ENCODE data around the gene EMC10.

EMC10 gene

DNA sequence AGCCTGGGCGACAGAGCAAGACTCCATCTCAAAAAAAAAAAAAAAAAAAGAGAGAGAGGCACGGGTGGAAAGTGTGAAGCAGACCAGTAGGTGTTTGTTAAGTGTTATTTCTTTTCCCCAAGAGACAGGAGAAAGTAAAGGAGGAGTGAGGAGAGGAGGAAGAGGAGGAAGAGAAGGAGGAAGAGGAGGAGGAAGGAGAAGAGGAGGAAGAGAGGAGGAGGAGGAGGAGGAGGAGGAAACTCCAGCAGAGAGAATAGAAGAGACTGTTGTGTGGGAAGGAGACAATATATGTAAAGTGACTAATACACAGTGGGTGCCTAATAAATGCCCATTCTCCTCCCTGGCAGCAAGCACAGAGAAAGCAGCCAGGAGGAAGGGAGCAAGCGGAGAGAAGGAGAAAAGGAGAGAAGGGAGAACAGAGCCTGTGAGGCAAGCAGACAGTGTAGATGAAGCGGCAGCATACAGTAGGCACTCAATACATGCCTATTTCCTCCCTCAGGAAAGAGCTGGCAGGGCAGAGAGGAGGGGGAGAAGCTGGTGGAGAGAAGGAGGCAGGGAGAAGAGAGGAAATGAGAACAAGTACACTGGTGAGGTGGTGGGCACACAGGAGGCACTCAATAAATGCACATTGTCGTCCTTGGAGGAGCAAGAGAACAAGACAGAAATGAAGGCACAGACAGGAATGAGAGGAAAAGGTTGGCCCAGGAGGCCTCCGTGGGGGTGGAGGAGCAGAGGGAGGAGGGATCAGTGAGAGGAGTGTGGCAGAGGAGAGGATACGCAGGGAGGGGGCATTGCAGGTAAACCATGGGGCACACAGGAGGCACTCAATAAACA, 18.1 kb downstream of the EMC10 start:
- Mint-ChIP-seq H3K9me3 (no peaks in the 10 kb centered on the region), H3K27ac (no peak overlapping the region), H3K36me3 (ENCODE audit: low read depth) (no peaks in the 10 kb centered on the region), H3K4me1 (ENCODE audit: low read depth) (peaks cover 18% of the 10 kb centered on the region), H3K4me3 (no peak overlapping the region), H3K27me3 (no peaks in the 10 kb centered on the region)

DNA sequence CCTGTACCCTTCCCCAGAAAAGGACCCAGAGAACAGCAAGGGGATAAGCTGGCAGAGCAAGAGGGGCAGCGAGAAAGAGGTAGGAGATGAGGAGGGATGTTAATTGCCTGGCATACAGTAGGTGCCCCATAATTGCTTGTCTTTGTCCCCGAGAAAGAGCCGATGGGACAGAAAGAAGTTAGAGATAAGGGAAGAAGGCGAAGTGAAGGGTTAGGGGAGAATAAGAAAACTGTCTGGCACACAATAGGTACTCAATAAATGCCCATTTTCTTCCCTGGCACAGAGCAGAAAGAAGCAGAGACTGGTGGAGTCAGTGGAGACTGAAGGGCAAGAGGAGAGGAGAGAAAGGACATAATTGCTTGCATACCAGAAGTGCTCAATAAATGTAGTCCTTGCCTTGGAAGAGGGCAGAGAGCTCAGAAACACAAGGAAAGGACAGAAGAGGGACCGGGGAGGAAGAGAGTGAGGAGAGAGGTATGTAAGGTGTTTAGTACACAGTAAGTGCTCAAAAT, 18.8 kb downstream of the EMC10 start:
- Mint-ChIP-seq H3K9me3 (no peaks in the 10 kb centered on the region), H3K36me3 (ENCODE audit: low read depth) (no peaks in the 10 kb centered on the region), H3K27ac (no peak overlapping the region), H3K4me3 (no peak overlapping the region), H3K27me3 (no peaks in the 10 kb centered on the region), H3K4me1 (ENCODE audit: low read depth) (peaks cover 18% of the 10 kb centered on the region)

DNA sequence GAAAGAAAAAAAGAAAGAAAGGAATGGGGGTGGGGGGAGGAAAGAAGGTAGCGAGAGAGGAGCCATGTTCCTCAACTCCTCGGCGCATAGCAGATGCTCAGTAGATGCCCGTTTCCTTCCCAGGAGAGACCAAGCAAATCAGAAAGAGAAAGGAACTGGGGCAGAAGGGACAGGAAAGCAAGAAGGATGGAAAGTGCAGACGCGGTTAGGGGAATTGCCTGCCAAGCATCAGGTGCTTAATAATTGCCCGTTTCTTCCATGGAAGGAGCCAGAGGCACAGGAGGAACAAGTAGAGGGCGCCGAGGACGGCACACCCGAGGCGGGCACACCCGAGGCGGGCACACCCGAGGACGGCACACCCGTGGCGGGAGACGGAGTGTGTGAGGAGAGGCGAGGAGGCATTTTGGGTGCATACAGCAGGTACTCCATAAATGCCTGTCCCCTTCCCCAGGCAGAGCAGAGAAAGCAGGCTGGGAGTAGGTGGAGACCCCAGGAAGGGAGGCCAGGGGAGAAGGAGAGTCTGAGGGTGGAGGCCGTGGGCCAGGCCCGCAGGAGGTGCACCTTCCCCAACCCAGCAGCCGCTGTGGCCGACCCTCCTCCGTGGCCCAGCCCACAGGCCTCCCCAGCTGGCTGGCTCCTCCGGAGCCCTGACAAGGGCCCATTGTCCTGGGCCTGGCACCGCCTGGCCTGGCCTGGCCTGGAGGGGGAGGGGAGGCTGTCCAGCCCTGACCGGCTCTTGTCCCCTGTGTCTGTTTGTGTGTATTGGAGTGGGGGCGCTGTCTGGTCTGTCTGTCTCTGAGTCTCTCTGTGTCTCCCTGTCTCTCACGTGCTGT, 20.1 kb downstream of the EMC10 start:
- Mint-ChIP-seq H3K27ac (no peak overlapping the region), H3K36me3 (ENCODE audit: low read depth) (no peaks in the 10 kb centered on the region), H3K27me3 (no peaks in the 10 kb centered on the region), H3K4me3 (no peak overlapping the region), H3K9me3 (no peaks in the 10 kb centered on the region), H3K4me1 (ENCODE audit: low read depth) (peaks cover 11% of the 10 kb centered on the region)

DNA sequence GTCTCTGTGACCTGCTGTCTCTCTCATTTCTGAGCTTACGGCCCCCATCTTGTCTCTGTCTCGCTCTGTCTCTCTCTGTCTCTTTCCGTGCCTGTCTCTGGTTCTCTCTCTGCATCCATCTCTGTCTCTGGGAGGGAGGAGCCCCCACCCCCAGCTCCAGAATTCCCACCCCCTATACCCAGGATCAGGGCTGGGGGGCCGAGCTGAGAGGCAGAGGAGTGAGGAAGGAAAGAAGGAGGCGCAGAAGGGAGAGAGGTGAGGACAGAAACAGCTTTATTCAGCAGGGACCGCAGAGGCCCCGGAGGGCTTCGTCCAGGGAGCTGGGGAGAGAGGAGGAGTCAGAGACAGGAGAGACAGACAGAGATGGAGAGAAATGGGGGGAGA, 20.7 kb downstream of the EMC10 start:
- Mint-ChIP-seq H3K4me1 (ENCODE audit: low read depth) (peaks cover 5% of the 10 kb centered on the region), H3K27ac (no peak overlapping the region), H3K27me3 (no peaks in the 10 kb centered on the region), H3K4me3 (no peak overlapping the region), H3K36me3 (ENCODE audit: low read depth) (no peaks in the 10 kb centered on the region), H3K9me3 (no peaks in the 10 kb centered on the region)

DNA sequence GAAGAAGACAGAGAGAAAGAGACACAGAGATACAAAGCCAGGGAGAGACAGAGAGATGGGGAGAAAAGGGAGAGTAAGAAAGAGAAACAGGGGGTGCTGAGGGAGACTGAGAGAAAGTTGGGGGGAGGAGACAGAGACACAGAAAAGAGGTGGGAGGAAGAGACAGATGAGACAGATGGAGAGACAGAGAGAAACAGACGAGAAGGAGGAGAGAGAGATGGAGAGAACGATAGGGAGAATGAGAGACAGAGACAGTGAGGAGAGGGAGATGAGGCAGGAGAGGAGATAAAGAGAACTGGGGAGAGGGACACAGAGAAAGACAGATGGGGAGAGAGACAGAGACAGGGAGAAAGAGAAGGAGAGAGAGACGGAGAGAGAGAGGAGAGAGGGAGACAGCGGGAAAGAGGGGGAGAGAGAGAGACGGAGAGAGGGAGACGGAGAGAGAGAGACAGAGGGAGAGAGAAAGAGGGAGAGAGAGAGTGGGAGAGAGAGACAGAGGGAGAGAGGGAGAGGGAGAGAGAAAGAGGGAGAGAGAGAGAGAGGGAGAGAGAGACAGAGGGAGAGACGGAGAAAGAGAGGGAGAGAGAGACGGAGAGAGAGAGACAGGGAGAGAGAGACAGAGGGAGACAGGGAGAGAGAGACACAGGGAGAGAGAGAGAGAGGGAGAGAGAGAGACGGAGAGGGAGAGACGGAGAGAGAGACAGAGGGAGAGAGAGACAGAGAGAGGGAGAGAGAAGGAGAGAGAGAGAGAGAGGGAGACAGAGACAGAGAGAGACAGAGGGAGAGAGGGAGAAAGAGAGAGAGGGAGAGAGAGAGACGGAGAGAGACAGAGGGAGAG, 22.1 kb downstream of the EMC10 start:
- Mint-ChIP-seq H3K4me1 (ENCODE audit: low read depth) (no peaks in the 10 kb centered on the region), H3K9me3 (no peaks in the 10 kb centered on the region), H3K27ac (no peak overlapping the region), H3K27me3 (no peaks in the 10 kb centered on the region), H3K36me3 (ENCODE audit: low read depth) (no peaks in the 10 kb centered on the region), H3K4me3 (no peak overlapping the region)

DNA sequence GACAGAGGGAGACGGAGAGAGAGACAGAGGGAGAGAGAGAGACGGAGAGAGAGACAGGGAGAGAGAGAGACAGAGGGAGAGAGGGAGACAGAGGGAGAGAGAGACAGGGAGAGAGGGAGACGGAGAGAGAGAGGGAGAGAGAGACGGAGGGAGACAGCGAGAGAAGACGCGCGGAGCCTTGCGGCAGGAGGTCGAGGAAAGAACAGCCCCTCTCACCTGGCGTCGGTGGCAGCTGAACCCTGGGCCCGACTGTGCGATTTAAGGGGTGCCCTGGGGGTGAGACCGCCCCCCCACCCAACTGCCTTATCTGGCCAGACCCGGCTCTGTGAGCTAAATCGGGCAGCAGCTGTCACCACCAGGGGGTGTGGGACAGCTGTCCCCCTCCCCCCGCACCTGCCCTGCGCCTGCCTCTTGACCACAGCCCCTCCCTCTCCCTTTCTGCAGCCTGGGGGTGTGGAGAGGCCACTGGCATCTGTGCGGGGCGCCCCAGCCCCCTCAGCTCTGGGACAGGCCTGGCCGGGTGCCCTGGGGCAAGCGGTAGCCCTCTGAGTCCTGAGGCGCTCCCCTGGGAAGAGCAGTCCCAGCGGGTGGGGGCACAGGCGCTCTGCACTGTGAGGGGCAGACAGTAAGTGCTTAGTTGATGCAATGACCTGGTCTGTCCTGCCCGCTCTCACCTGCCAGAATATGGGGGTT, 23.9 kb downstream of the EMC10 start:
- Mint-ChIP-seq H3K4me3 (no peak overlapping the region), H3K27me3 (no peaks in the 10 kb centered on the region), H3K9me3 (no peaks in the 10 kb centered on the region), H3K36me3 (ENCODE audit: low read depth) (no peaks in the 10 kb centered on the region), H3K4me1 (ENCODE audit: low read depth) (no peaks in the 10 kb centered on the region), H3K27ac (no peak overlapping the region)

DNA sequence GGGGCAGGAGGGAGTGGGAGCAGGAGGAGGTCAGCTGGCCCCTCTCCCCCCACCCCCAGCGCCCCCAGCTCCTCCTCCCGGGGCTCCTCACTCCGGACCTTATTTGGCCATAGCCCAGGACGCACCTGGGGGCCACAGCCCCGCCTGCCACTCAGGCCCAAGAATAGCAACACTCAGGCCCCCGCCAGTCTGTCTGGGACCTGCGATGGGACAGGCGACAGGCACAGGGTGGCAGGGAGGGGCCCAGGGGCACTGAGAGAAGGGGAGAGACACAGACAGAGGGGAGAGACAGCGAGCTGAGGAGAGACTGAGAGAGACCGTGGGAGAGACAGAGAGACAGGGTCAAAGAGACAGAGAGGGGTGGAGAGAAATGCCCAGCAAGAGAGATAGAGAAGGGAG, 24.4 kb downstream of the EMC10 start:
- Mint-ChIP-seq H3K36me3 (ENCODE audit: low read depth) (no peaks in the 10 kb centered on the region), H3K9me3 (no peaks in the 10 kb centered on the region), H3K4me1 (ENCODE audit: low read depth) (no peaks in the 10 kb centered on the region), H3K4me3 (no peak overlapping the region), H3K27me3 (no peaks in the 10 kb centered on the region), H3K27ac (peak overlapping the region; percentile 52)

DNA sequence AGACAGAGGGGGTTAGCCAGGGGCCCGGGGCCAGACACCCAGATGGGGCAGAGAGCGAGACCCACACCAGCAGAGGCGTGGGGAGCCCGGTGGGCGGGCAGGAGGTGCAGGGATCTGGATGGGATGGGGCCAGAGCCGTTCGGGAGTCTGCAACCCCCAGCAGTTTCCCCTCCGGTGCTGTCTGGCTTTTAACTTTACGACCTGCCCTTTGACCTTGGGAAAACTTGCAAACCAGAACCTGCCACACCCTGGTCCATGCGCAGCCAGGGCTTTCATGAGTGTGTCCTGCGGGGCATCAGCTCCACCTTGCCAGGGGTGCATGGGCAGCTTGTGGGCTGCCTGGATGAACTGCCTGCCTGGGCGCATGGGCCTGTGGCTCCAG, 24.9 kb downstream of the EMC10 start:
- H3K27ac Mint-ChIP-seq = peak overlapping the region; percentile 52
- no peak overlapping the region for H3K4me3 Mint-ChIP-seq
- no peaks in the 10 kb centered on the region for H3K4me1 Mint-ChIP-seq (ENCODE audit: low read depth)
- H3K27me3 Mint-ChIP-seq = no peaks in the 10 kb centered on the region
- H3K36me3 Mint-ChIP-seq (ENCODE audit: low read depth) = no peaks in the 10 kb centered on the region
- H3K9me3 Mint-ChIP-seq = no peaks in the 10 kb centered on the region

DNA sequence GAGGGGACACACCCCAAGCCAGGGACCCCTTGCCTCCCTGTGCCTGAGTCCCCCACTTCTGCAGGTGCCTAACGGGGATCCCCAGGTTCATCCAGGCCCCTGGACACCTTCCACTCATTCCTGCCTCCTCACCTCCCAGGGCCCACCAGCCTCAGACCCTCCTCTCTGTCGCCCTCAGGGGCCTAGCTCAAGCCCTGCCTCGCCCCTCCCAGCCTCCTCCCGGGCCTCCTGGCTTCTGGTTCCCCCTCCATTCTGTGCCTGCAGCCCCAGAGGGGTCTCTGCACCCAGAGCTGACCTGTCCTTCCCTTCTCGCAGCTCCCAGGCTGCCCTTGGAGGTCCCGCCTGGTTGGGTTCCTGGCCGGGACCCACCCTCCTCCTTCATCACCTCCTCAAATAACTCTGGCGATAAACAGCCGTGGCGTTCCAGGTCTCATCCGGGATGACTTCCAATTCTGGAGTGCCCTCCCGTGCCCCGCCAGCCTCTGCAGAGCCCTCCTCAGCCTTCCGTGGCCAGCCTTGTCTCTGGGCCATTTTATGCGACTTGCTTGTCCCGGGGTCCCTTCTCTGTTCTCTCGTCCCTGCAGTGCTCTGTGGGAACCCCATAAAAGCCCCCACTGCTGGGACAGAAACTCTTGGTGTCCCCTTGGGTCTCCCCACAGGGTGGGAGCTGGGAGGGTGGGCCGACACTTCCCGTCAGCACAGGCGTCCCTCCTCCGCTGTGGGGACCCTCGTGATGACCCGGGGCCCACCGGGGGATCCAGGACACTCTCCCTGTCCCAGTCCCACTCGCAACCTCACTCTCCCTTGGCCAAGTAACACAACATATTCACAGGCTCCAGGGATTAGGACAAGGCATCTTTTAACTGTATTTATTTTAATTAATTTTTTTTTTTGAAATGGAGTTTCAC, 25.5 kb downstream of the EMC10 start:
- Mint-ChIP-seq H3K9me3 (no peaks in the 10 kb centered on the region), H3K36me3 (ENCODE audit: low read depth) (no peaks in the 10 kb centered on the region), H3K27ac (no peak overlapping the region)

DNA sequence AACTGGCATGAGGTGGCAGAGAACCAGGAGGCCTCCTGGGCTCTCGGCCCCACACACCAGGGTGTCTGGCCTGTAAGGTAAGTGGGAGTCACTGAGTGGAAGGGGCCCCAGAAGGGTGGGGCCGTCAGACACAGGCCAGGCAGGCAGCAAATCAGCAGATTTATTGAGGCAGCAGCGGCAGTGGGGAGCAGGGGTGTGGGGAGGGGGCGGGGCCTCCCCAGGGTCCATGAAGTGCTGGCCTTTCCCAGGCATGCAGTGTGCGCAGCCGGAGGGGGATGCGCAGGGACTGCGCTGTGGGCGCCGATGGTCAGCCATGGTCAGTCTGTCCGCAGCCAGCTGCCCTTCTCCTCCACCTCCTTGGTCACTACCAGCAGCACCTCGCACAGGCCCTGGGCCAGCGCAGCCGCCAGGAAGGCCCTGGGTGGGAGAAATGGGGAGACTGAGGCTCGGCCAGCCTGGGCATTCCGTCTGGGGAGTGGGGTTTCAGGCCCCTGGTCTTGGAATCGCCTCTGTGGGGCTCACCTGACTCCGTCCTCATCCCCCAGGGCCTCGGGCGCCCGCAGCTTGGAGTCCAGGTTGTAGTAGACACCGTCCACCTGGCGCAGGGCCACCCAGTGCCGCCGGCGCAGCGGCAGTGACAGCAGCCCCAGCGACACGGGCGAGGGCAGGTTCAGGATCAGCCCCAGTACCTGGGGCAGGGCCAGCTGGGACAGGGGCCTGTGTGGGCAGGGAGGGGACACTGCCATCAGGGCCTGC, 29.7 kb downstream of the EMC10 start:
- Mint-ChIP-seq H3K4me1 (ENCODE audit: low read depth) (peaks cover 12% of the 10 kb centered on the region), H3K9me3 (no peaks in the 10 kb centered on the region), H3K4me3 (no peak overlapping the region), H3K27me3 (no peaks in the 10 kb centered on the region), H3K27ac (no peak overlapping the region), H3K36me3 (ENCODE audit: low read depth) (no peaks in the 10 kb centered on the region)

More for the DNA sequence above, 25.5 kb downstream of the EMC10 start:
- no peaks in the 10 kb centered on the region for H3K27me3 Mint-ChIP-seq
- no peaks in the 10 kb centered on the region for H3K4me1 Mint-ChIP-seq (ENCODE audit: low read depth)
- no peak overlapping the region for H3K4me3 Mint-ChIP-seq

DNA sequence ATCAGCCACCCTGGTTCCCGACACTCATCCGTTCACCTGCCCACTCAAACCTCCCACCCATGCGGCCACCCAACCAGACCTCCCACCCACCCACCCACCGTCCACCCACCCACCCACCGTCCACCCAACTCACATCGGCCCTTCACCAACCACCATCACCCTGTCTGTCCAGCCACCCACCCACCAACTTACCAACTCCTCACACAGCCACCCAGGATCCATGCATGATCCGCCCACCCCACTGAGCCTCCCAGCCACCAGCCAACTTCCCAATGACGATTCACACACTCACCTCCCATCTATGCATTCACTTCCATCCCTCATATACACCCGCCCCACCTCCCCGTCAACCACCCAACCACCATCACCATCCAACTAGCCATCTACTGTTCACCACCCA, 30.4 kb downstream of the EMC10 start:
- H3K4me1 Mint-ChIP-seq (ENCODE audit: low read depth) = peaks cover 17% of the 10 kb centered on the region
- no peaks in the 10 kb centered on the region for H3K36me3 Mint-ChIP-seq (ENCODE audit: low read depth)
- H3K27me3 Mint-ChIP-seq = no peaks in the 10 kb centered on the region
- H3K27ac Mint-ChIP-seq = no peak overlapping the region
- no peak overlapping the region for H3K4me3 Mint-ChIP-seq
- H3K9me3 Mint-ChIP-seq = no peaks in the 10 kb centered on the region

DNA sequence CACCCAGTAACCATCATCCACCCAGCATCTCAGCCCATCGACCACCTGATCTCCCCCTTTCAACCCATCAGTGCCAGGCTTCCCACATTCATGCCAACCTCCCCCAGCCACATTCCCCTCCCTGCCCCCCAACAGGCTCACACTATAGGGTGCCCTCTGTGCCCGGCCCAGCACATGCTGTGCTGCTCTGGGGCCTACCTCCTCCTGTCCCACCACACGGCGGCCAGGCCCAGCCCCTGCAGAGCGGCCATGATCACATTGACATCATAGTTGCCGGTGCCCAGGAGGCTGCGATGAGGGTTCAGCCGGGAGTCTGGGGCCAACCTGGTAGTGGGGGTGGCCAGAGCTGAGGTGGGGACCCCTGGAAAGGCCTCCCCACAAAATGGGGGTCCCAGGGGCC, 31.1 kb downstream of the EMC10 start:
- Mint-ChIP-seq H3K9me3 (no peaks in the 10 kb centered on the region), H3K4me1 (ENCODE audit: low read depth) (peaks cover 20% of the 10 kb centered on the region), H3K27ac (no peak overlapping the region), H3K27me3 (no peaks in the 10 kb centered on the region), H3K4me3 (no peak overlapping the region), H3K36me3 (ENCODE audit: low read depth) (no peaks in the 10 kb centered on the region)

DNA sequence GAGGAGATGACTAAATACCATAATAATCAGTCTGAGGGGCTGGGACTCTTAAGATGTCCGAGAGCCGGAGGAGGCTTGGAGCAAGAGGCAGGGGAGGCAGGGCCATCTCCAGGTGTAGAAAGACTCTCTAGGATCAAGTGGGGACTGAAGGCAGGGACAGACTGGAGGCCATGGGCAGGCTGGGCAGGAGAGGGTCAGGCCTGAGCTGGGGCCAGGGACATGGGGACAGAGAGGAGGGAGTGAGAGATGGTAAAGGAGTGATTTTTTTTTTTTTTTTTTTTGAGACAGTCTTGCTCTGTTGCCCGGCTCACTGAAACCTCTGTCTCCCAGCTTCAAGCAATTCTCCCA, 32.5 kb downstream of the EMC10 start:
- Mint-ChIP-seq H3K4me1 (ENCODE audit: low read depth) (peaks cover 20% of the 10 kb centered on the region), H3K36me3 (ENCODE audit: low read depth) (no peaks in the 10 kb centered on the region), H3K27me3 (no peaks in the 10 kb centered on the region), H3K9me3 (no peaks in the 10 kb centered on the region), H3K4me3 (no peak overlapping the region), H3K27ac (no peak overlapping the region)

All from stimulated activated naive CD8-positive, alpha-beta T cell treated with anti-CD3 and anti-CD28 coated beads, Interleukin-15, Interleukin-2, amounts not matched to agents 100 ng/mL and 50 ng/mL, for 24 hours (primary cell).